Measurements from ENCODE around the gene MLLT6.
A peak's percentile ranks its signal among the peaks of the same experiment; 100 is the strongest.

The MLLT6 gene

GRCh38 chr17:38745545-38745944 lies 40.5 kb downstream of the MLLT6 start:
- no peak for DNase-seq

- DNase-seq, result no peak
Measured at GRCh38 chr17:38746004-38746848, 41.2 kb downstream of the MLLT6 start.

- DNase-seq, result no peak
Measured at GRCh38 chr17:38746849-38747462, 41.9 kb downstream of the MLLT6 start.

GRCh38 chr17:38747463-38748148 lies 42.5 kb downstream of the MLLT6 start:
- no peak for DNase-seq

- DNase-seq, result peak in 1 of 2 experiments; percentile 54
Measured at GRCh38 chr17:38748149-38748891, 43.2 kb downstream of the MLLT6 start, which contains the start of gene PCGF2. TSS of gene PCGF2 (minus strand) at chr17:38748336. CDS start at chr17:38740402, 7,934 bp downstream.

- no peak for DNase-seq
Measured at GRCh38 chr17:38748892-38749222, 43.8 kb downstream of the MLLT6 start.

GRCh38 chr17:38749223-38750043 lies 44.4 kb downstream of the MLLT6 start:
- peak in 1 of 2 experiments; percentile 36 for DNase-seq

- DNase-seq, result no peak
Measured at GRCh38 chr17:38750044-38750311, 44.9 kb downstream of the MLLT6 start.

GRCh38 chr17:38750312-38751121 lies 45.4 kb downstream of the MLLT6 start:
- DNase-seq, result no peak

- DNase-seq, result no peak
Measured at GRCh38 chr17:38751144-38751807, 46.2 kb downstream of the MLLT6 start.

- DNase-seq, result peak in 1 of 2 experiments; percentile 55
Measured at GRCh38 chr17:38751808-38752307, 46.8 kb downstream of the MLLT6 start.

- DNase-seq, result peak; percentile 91 to 98
Measured at GRCh38 chr17:38752308-38753070, 47.4 kb downstream of the MLLT6 start, which contains the start of gene PSMB3. TSS of gene PSMB3 (plus strand) at chr17:38752741. CDS start at chr17:38752827, 86 bp downstream.

- DNase-seq, result no peak
Measured at GRCh38 chr17:38753071-38753506, 48.0 kb downstream of the MLLT6 start.

- DNase-seq, result no peak
Measured at GRCh38 chr17:38761612-38762011, 56.5 kb downstream of the MLLT6 start.

- no peak for DNase-seq
Measured at GRCh38 chr17:38762231-38762630, 57.2 kb downstream of the MLLT6 start.

GRCh38 chr17:38766341-38766740 lies 61.3 kb downstream of the MLLT6 start:
- no peak for DNase-seq

GRCh38 chr17:38768417-38768816 lies 63.3 kb downstream of the MLLT6 start:
- no peak for DNase-seq

GRCh38 chr17:38773258-38773657 lies 68.2 kb downstream of the MLLT6 start:
- DNase-seq, result no peak

- no peak for DNase-seq
Measured at GRCh38 chr17:38777641-38778250, 72.7 kb downstream of the MLLT6 start.

Measured in cerebellar nuclear complex (tissue), 1 donor.